ENCODE measurements around the gene MXRA5.
A peak's percentile ranks its signal among the peaks of the same experiment; 100 is the strongest.
"Not testable (repeated sequence)": the region's sequence is repeated elsewhere in the genome, so short reads cannot be mapped to it uniquely, and the experiment has no call there.

Gene MXRA5

GRCh38 chrX:3360881-3361280, 14.4 kb upstream of the MXRA5 start:
- TF ChIP-seq, protein P1, sequence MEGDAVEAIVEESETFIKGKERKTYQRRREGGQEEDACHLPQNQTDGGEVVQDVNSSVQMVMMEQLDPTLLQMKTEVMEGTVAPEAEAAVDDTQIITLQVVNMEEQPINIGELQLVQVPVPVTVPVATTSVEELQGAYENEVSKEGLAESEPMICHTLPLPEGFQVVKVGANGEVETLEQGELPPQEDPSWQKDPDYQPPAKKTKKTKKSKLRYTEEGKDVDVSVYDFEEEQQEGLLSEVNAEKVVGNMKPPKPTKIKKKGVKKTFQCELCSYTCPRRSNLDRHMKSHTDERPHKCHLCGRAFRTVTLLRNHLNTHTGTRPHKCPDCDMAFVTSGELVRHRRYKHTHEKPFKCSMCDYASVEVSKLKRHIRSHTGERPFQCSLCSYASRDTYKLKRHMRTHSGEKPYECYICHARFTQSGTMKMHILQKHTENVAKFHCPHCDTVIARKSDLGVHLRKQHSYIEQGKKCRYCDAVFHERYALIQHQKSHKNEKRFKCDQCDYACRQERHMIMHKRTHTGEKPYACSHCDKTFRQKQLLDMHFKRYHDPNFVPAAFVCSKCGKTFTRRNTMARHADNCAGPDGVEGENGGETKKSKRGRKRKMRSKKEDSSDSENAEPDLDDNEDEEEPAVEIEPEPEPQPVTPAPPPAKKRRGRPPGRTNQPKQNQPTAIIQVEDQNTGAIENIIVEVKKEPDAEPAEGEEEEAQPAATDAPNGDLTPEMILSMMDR (conservative IDR thresholded peaks at IDR 0.05; ENCODE audit: low read depth, low read length): no peak
- H3K4me3 ChIP-seq (ENCODE audit: low read depth, low read length): no peak overlapping the region
- DNase-seq (ENCODE audit: low read depth): no peak

DNA sequence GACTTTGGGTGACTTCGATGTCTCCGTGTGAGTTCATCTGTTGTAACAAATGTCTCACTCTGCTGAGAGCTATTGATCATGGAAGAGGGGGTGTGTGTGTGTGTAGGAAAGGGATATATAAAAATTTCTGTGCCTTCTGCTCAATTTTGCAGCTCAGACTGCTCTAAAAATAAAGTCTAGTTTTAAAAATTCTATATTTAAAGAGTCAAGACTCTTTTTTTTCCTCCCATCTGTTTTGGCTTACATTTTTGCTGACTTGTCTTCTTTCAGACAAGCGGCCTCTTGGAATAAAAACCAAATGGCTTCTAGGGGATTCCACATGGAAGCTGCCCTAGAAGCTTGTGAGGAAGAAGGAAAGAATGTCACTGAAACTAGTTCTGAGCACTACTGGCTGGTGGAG, 6.3 kb upstream of the MXRA5 start:
- DNase-seq (ENCODE audit: low read depth); H3K4me3 ChIP-seq (ENCODE audit: low read depth, low read length): not testable (repeated sequence)

- no peak overlapping the region for H3K4me3 ChIP-seq (ENCODE audit: low read depth, low read length)
- TF ChIP-seq, protein P1 (conservative IDR thresholded peaks at IDR 0.05; ENCODE audit: low read depth, low read length): no peak
- DNase-seq (ENCODE audit: low read depth): no peak
These were observed 4.8 kb upstream of the MXRA5 start for GRCh38 chrX:3351276-3351675.

DNA sequence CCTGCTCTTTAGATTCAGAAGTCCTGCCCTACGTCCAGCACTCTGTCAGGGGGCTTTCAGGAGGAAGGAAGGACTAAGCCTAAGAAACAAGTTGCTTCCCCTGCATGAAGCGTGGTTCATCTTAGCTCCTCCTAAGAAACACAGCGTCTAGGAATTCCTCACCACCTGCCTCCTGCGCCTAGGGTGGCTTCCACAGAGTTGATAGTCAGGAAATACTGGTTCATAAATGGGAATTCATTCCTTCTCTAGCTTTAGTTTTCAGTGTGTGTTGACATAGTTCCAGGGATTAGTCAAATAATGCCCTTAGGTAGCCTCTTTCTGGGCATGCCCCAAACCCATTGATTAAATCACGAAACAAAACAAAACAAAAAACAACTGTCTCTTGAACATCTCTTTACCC, 1.7 kb upstream of the MXRA5 start:
- TF ChIP-seq, protein P1 (conservative IDR thresholded peaks at IDR 0.05; ENCODE audit: low read depth, low read length): no peak
- no peak overlapping the region for H3K4me3 ChIP-seq (ENCODE audit: low read depth, low read length)
- DNase-seq (ENCODE audit: low read depth): no peak

GRCh38 chrX:3345281-3346191, 916 bp downstream of the MXRA5 start:
- TF ChIP-seq, protein P1 (conservative IDR thresholded peaks at IDR 0.05; ENCODE audit: low read depth, low read length): no peak
- peak overlapping the region; percentile 48 for H3K4me3 ChIP-seq (ENCODE audit: low read depth, low read length)

DNA sequence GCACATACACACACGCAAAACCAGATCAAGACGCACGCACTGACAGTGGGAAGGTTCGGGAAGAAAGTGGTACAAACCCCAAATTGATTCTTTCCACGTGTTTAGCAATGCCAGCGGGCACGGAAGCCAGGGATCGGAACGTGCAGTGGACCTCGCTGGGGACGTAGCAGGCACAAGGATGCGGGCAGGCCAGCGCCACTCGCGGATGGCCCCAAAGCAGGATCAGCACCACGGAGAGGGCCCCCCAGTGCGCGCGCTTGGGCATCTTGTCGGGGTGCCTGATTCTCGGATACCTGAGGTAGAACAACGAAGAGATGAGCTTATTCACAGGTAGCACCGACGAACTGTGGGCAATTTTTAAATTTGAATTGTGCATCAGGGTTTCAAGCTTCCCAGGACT, 2.9 kb downstream of the MXRA5 start:
- DNase-seq (ENCODE audit: low read depth): not testable (repeated sequence)

More at GRCh38 chrX:3345281-3346191, 916 bp downstream of the MXRA5 start:
- DNase-seq (ENCODE audit: low read depth): peak; percentile 57

DNA sequence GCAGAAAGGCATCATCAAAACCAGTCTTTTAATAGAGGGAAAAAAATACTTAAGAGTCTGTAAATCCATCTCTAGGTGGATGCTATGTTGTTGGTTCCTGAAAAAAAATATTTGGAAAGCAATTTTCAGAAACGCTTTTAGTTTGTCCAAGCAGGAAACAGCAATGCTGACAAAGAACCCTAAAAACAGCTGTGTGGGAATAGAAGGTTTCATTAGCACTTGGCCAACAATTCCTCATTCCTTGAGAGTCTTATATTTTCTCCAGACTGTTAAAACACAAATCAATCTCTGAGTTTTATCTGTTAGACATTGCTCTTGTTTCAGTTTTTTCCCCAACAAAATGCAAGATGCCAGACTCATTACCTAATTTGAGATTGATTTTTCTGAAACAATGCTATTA, 6.4 kb downstream of the MXRA5 start:
- no peak overlapping the region for H3K4me3 ChIP-seq (ENCODE audit: low read depth, low read length)
- no peak for DNase-seq (ENCODE audit: low read depth)
- TF ChIP-seq, protein P1 (conservative IDR thresholded peaks at IDR 0.05; ENCODE audit: low read depth, low read length): no peak

More for the DNA sequence above, 2.9 kb downstream of the MXRA5 start:
- H3K4me3 ChIP-seq (ENCODE audit: low read depth, low read length): not testable (repeated sequence)

DNA sequence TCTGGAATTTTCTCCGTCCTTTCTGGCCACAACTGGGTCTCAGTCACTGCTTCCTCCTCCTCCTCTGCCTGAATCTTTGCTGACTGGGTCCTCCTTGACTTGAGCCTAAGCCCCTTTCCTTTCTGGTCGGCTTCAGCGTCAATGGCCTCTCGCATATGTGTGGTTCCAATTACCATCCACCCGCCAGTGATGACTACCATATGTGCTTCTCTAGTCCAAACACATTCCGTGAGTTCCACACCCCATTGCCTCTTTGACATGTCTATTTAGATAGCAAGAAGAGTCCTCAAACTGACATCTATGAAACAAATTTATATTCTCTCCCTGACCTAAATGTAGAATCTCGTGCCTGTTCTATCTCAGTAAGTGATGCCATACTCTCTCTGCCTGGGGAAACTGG, 19.8 kb downstream of the MXRA5 start:
- TF ChIP-seq, protein P1 (conservative IDR thresholded peaks at IDR 0.05; ENCODE audit: low read depth, low read length): no peak
- H3K4me3 ChIP-seq (ENCODE audit: low read depth, low read length): no peak overlapping the region
- DNase-seq (ENCODE audit: low read depth): no peak

All from choroid plexus epithelial cell (primary cell).